CD4-positive, CD25-positive, alpha-beta regulatory T cell (primary cell): ENCODE data around the gene HHIPL1. TPM values are rescaled to one million over a fixed set of nuclear protein-coding genes. Genes with fewer than 3 reads are reported as not detected.
"Not testable (repeated sequence)": the region's sequence is repeated elsewhere in the genome, so short reads cannot be mapped to it uniquely, and the experiment has no call there.

ENCODE experiments used
- ATAC-seq, 2 donors: fragments of 150-1000 bp; cut with Tn5 transposase; one replicate each; pipeline ENCODE4 v1.10.0; 2021; ENCODE audit warnings: low read depth in 2 of 2, moderate number of reproducible peaks in 2 of 2, moderate library complexity in 1 of 2
- DNase-seq, 3 donors: peaks; one replicate each; pipeline versions ENCODE4 v3.0.0 to v3.0.0-alpha.2; 2012 to 2022; ENCODE audit warnings: mixed read lengths in 1 of 3
- H3K27ac ChIP-seq: one replicate; pipeline ENCODE4 v1.7.0; 2013; ENCODE audit warnings: mild to moderate bottlenecking, low read length; ENCODE audit not compliant: insufficient read depth, poor library complexity, severe bottlenecking
- H3K27me3 ChIP-seq: one replicate; pipeline ENCODE4 v1.7.0; 2013; ENCODE audit warnings: low read length; ENCODE audit not compliant: control insufficient read depth, insufficient read depth
- H3K36me3 ChIP-seq: one replicate; pipeline ENCODE4 v1.7.0; 2013; ENCODE audit warnings: mild to moderate bottlenecking, low read length, moderate library complexity; ENCODE audit not compliant: control insufficient read depth, insufficient read depth
- H3K4me1 ChIP-seq: 2 replicates; pipeline ENCODE4 v1.7.0; 2013; ENCODE audit warnings: mild to moderate bottlenecking, low read length; ENCODE audit not compliant: insufficient read depth, control insufficient read depth, poor library complexity, severe bottlenecking
- H3K4me3 ChIP-seq: one replicate; pipeline ENCODE4 v1.7.0; 2013; ENCODE audit warnings: low read depth, mild to moderate bottlenecking, low read length, moderate library complexity
- H3K9me3 ChIP-seq, 2 experiments: 1 replicate in 1 of 2; 2 replicates in 1 of 2; pipeline ENCODE4 v1.7.0; 2013; ENCODE audit warnings: low read length in 2 of 2, mild to moderate bottlenecking in 1 of 2, moderate library complexity in 1 of 2; ENCODE audit not compliant: control insufficient read depth in 2 of 2
- H3K27ac Mint-ChIP-seq, 3 donors: one replicate each; pipeline ENCODE4 v1.8.0; 2020 to 2022; ENCODE audit warnings: mild to moderate bottlenecking in 3 of 3, mixed read lengths in 3 of 3, moderate library complexity in 2 of 3
- H3K27me3 Mint-ChIP-seq: one replicate; pipeline ENCODE4 v1.8.0; 2022; ENCODE audit warnings: mild to moderate bottlenecking, mixed read lengths
- H3K36me3 Mint-ChIP-seq: one replicate; pipeline ENCODE4 v1.8.0; 2020; ENCODE audit warnings: mixed read lengths
- H3K4me1 Mint-ChIP-seq, 4 donors: one replicate each; pipeline ENCODE4 v1.8.0; 2020 to 2022; ENCODE audit warnings: mixed read lengths in 4 of 4, mild to moderate bottlenecking in 1 of 4
- H3K4me3 Mint-ChIP-seq, 4 donors: one replicate each; pipeline ENCODE4 v1.8.0; 2020 to 2022; ENCODE audit warnings: mild to moderate bottlenecking in 4 of 4, mixed read lengths in 4 of 4, moderate library complexity in 3 of 4
- H3K9me3 Mint-ChIP-seq, 7 donors: one replicate each; pipeline ENCODE4 v1.8.0; 2020 to 2022; ENCODE audit warnings: mixed read lengths in 7 of 7, mild to moderate bottlenecking in 3 of 7, moderate library complexity in 2 of 7
- polyA plus RNA-seq, 4 donors: library from polyadenylated mRNA; unstranded; fragments of 300-500 nt; fragmentation: Illumina TruSeq; gene quantifications; one replicate each; pipeline ENCODE4 v1.2.3, GENCODE V29; 2021
- total RNA-seq: library from RNA; stranded (reverse); gene quantifications from one replicate; pipeline ENCODE4 v1.2.3, GENCODE V29; 2022

The HHIPL1 gene
- total and polyA plus RNA-seq, 5 donors from 2014 or later, result 0.23 TPM; not detected in 4

DNA sequence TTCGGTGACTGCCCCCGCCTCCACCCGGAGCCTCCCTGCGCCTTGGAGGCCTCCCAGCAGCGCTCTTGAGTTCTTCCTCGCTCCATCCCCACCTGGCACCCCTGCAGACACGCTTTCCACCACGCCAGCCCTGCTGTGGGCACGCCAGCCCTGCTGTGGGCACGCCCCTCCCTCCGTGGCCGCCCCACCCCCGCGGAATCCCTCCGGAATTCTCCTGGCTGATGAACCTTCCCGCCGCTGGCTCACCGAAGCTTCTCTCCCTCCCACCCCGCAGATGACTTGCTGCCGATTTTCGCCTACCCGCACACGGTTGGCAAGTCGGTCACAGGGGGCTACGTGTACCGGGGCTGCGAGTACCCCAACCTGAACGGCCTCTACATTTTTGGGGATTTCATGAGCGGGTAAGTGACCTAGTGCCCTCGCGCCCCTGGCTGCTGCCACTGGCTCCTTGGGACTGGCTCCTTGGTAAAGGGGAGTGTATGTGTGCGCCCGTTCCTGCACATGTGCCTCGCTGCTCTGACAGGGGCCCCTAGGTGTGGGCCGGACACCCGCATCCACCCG is 15.2 kb downstream of the HHIPL1 start:
- Histone ChIP-seq H3K27ac (no peak overlapping the region), H3K27me3 (peaks cover 15% of the 10 kb centered on the region), H3K4me3 (no peak overlapping the region), H3K36me3 (no peaks in the 10 kb centered on the region), H3K9me3 (no peaks in the 10 kb centered on the region), H3K4me1 (no peaks in the 10 kb centered on the region)
- H3K4me3 Mint-ChIP-seq, result no peak overlapping the region
- peaks cover 0 to 2% (median 0%) of the 10 kb centered on the region in 7 donors for H3K9me3 Mint-ChIP-seq
- H3K27ac Mint-ChIP-seq, result no peak overlapping the region
- no peak for ATAC-seq
- H3K4me1 Mint-ChIP-seq, result peaks cover 0 to 5% (median 0%) of the 10 kb centered on the region in 4 donors
- DNase-seq, result no peak
- peaks cover 43% of the 10 kb centered on the region for H3K27me3 Mint-ChIP-seq
- H3K36me3 Mint-ChIP-seq, result no peaks in the 10 kb centered on the region

DNA sequence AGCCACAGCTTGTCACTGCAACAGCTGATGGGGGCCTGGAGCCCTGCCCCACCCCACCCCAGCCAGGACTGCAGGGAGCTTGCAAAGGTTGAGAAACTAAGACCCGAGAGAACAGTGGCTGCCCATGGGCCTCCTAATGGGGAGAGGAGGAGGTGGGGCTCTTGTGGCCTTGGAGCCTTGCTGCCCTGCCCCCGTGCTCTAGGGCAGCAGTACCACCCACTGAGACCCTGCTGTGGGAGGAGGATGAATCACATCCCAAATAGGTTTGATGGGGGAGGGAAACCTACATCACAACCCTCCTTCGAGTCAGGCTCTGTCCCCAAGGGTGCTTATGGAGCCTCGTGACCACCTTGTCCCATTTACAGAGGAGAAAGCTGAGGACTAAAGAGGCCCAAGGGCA is 15.9 kb downstream of the HHIPL1 start:
- DNase-seq (no peak), ATAC-seq (no peak)
- Histone ChIP-seq H3K27me3 (peaks cover 14% of the 10 kb centered on the region), H3K9me3 (no peaks in the 10 kb centered on the region), H3K36me3 (no peaks in the 10 kb centered on the region), H3K27ac (no peak overlapping the region), H3K4me1 (no peaks in the 10 kb centered on the region), H3K4me3 (no peak overlapping the region)
- peaks cover 43% of the 10 kb centered on the region for H3K27me3 Mint-ChIP-seq
- H3K4me3 Mint-ChIP-seq, result no peak overlapping the region
- H3K27ac Mint-ChIP-seq, result no peak overlapping the region
- peaks cover 0 to 2% (median 0%) of the 10 kb centered on the region in 7 donors for H3K9me3 Mint-ChIP-seq
- peaks cover 0 to 5% (median 0%) of the 10 kb centered on the region in 4 donors for H3K4me1 Mint-ChIP-seq
- no peaks in the 10 kb centered on the region for H3K36me3 Mint-ChIP-seq

DNA sequence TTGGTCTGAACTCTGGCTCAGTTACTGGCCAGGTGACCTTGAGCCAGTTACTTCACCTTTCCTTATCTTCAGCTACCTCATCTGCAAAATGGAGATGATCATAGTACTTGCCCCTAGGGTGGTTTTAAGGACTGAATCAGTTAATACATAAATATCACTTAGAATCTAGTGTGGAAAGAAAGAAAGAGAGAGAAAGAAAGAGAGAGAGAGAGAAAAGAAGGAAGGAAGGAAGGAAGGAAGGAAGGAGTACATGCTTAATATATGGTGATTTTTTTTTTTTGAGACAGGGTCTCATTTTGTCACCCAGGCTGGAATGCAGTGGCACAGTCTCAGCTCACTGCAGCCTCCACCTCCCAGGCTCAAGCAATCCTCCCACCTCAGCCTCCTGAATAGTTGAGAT is 16.3 kb downstream of the HHIPL1 start:
- H3K4me1 Mint-ChIP-seq, H3K27ac ChIP-seq, DNase-seq, ATAC-seq, H3K4me3 ChIP-seq, H3K9me3 Mint-ChIP-seq, H3K9me3 ChIP-seq, H3K36me3 ChIP-seq, H3K4me3 Mint-ChIP-seq, H3K4me1 ChIP-seq, H3K27ac Mint-ChIP-seq, H3K36me3 Mint-ChIP-seq: not testable (repeated sequence)
- H3K27me3 ChIP-seq, result peaks cover 14% of the 10 kb centered on the region
- H3K27me3 Mint-ChIP-seq, result peaks cover 43% of the 10 kb centered on the region

DNA sequence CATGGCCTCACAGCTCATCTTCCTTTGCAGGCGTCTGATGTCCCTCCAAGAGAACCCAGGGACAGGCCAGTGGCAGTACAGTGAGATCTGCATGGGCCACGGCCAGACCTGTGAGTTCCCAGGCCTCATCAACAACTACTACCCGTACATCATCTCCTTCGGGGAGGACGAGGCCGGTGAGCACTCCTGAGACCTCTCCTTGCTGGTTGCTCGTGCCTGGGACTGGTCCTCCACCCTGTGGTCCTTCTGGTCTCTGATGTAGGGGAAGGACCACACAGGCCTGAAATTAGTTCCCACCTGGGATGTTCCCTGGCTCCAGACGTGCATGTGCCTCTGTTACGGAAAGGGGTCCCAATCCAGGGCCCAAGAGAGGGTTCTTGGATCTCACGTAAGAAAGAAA is 17.9 kb downstream of the HHIPL1 start:
- Mint-ChIP-seq H3K27ac (no peak overlapping the region), H3K9me3 (peaks cover 0 to 2% (median 0%) of the 10 kb centered on the region in 7 donors), H3K36me3 (no peaks in the 10 kb centered on the region), H3K27me3 (peaks cover 42% of the 10 kb centered on the region), H3K4me3 (no peak overlapping the region), H3K4me1 (peaks cover 0 to 5% (median 0%) of the 10 kb centered on the region in 4 donors)
- no peak for ATAC-seq
- no peaks in the 10 kb centered on the region for H3K36me3 ChIP-seq
- H3K9me3 ChIP-seq, result no peaks in the 10 kb centered on the region
- no peak overlapping the region for H3K27ac ChIP-seq
- no peaks in the 10 kb centered on the region for H3K4me1 ChIP-seq
- H3K4me3 ChIP-seq, result no peak overlapping the region
- peaks cover 9% of the 10 kb centered on the region for H3K27me3 ChIP-seq
- no peak for DNase-seq

DNA sequence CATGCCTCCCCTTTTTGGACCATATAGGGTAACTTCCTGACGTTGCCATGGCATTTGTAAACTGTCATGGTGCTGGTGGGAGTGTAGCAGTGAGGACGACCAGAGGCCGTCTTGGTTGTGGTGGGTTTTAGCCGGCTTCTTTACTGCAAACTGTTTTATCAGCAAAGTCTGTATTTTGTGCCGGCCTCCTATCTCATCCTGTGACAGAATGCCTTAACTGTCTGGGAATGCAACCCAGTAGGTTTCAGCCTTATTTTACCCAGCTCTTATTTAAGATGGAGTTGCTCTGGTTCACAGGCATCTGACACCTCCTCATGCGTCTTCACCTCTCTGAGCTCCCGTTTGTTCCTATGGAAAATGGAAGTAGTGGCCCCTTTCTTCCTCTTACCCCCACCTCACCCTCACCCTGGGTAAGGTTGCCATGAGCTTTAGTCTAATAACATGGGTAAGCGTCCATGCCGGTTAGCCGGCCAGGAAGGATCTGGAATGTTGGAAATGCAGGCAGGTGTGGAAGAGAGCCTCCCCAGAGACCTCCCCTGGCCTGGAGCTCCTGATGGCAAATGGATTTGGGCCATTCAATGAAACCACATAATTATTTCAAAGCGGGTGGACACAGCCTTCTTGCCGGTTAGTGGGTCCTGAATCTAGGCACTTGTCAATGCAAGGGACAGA is 18.6 kb downstream of the HHIPL1 start:
- Histone ChIP-seq H3K9me3 (no peaks in the 10 kb centered on the region), H3K27me3 (peaks cover 3% of the 10 kb centered on the region), H3K27ac (no peak overlapping the region), H3K4me1 (no peaks in the 10 kb centered on the region), H3K36me3 (no peaks in the 10 kb centered on the region), H3K4me3 (no peak overlapping the region)
- Mint-ChIP-seq H3K27ac (no peak overlapping the region), H3K9me3 (peaks cover 0 to 2% (median 0%) of the 10 kb centered on the region in 7 donors), H3K36me3 (no peaks in the 10 kb centered on the region), H3K4me1 (peaks cover 0 to 5% (median 0%) of the 10 kb centered on the region in 4 donors), H3K4me3 (no peak overlapping the region), H3K27me3 (peaks cover 37% of the 10 kb centered on the region)
- ATAC-seq, result no peak
- DNase-seq, result no peak

DNA sequence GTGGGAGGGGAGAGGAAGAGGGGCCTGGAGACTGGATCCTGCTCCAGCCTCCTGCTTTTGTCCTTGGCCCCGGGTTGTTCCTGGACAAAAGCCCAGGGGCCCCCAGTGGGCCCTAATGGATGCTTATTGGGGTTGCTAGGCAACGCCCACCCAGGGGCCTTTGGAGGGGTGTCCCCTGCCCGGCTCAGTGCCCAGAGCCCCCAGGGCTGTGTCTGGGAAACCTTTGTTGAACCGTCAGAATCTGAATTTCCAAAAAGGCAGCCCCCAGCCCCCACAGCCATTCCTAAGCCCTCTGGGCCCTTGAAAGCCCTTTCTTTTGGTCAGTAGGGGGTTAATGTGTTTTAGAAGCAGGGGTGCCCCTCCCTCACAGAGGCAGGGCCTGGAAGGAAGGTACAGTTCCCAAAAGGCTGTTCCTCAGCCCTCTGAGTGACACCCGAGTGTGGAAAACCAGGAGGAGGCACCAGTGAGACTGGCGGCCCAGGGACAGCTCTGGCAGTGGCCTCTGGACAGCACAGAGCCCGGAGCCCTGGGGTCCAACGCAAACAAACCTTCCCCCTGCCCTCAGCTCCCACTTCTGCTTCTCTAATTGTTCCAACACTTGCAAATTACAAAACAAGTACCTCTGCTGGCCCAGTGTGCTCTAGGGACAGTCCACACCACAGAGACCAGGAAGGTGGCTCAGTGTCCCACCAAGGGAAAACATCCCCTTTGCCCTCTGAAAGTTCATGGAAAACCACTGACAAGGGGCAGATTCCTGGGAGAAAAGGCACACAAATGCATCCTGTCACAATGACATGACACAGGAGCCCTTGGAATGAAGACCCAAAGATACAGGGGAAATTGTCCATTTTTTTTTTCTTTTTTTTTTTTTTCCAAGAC is 19.4 kb downstream of the HHIPL1 start:
- ATAC-seq, result no peak
- Histone ChIP-seq H3K4me3 (no peak overlapping the region), H3K4me1 (no peaks in the 10 kb centered on the region), H3K9me3 (no peaks in the 10 kb centered on the region), H3K27ac (no peak overlapping the region), H3K36me3 (no peaks in the 10 kb centered on the region), H3K27me3 (peaks cover 3% of the 10 kb centered on the region)
- Mint-ChIP-seq H3K27ac (no peak overlapping the region), H3K36me3 (no peaks in the 10 kb centered on the region), H3K4me1 (peaks cover 0 to 2% (median 0%) of the 10 kb centered on the region in 4 donors), H3K9me3 (peaks cover 0 to 2% (median 0%) of the 10 kb centered on the region in 7 donors), H3K4me3 (no peak overlapping the region), H3K27me3 (peaks cover 33% of the 10 kb centered on the region)
- no peak for DNase-seq

DNA sequence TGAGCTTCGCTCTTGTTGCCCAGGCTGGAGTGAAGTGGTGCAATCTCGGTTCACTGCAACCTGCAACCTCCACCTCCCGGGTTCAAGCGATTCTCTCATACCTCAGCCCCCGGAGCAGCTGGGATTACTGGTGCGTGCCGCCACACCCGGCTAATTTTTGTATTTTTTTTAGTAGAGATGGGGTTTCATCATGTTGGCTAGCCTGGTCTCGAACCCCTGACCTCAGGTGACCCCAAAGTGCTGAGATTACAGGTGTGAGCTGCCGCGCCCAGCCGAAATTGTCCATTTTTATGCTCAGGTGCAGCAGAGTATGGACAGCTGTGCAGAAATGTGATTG is 20.0 kb downstream of the HHIPL1 start:
- Mint-ChIP-seq H3K4me3 (no peak overlapping the region), H3K27me3 (peaks cover 33% of the 10 kb centered on the region), H3K9me3 (peaks cover 0 to 2% (median 0%) of the 10 kb centered on the region in 7 donors), H3K27ac (no peak overlapping the region), H3K4me1 (peaks cover 0 to 2% (median 0%) of the 10 kb centered on the region in 4 donors), H3K36me3 (no peaks in the 10 kb centered on the region)
- Histone ChIP-seq H3K9me3 (no peaks in the 10 kb centered on the region), H3K4me3 (no peak overlapping the region), H3K4me1 (no peaks in the 10 kb centered on the region), H3K27ac (no peak overlapping the region), H3K27me3 (peaks cover 3% of the 10 kb centered on the region), H3K36me3 (no peaks in the 10 kb centered on the region)
- DNase-seq (no peak), ATAC-seq (no peak)
